HL-60 (cell line): Measurements from ENCODE around the gene MYOM1.

ENCODE experiments used
- CTCF ChIP-seq: IDR thresholded peaks from one replicate; pipeline ENCODE4 v1.5.1; 2011; ENCODE audit warnings: low read length, control low read depth, inconsistent platforms; ENCODE audit not compliant: insufficient read depth
- GABPA ChIP-seq: IDR thresholded peaks from 2 replicates; pipeline ENCODE4 v1.6.1; 2012; ENCODE audit warnings: low read depth

DNA sequence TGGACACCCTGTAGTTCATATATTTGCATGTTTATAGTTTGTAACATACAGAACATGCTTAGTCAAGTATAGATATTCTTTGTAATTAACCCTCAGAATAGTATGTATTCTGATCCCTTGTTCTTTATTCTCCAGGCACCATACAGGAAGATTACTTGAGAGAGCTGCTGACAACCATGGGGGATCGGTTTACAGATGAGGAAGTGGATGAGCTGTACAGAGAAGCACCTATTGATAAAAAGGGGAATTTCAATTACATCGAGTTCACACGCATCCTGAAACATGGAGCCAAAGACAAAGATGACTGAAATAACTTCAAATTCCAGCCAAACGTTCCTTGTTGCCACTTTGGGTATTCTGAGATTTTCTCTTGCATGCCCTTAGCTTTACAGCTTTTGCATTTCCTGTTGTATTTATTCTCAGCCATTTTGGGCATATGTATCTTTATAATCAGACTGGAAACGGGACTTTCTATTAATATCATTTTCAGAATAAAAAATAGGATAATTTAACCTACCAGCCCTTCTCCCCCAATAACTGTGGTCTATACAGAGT is 35.9 kb upstream of the MYOM1 start:
- TF ChIP-seq GABPA, result no peak
- no peak for TF ChIP-seq CTCF
